Transverse colon (tissue), 1 donor: ENCODE data around the gene PDLIM3.

Experiments
- EP300 ChIP-seq: sonication (generic); formaldehyde crosslinking; IDR thresholded peaks from one replicate; pipeline ENCODE4 v1.6.1; 2017; ENCODE audit warnings: antibody characterized with exemption, low read depth
- POLR2A ChIP-seq: fragments of 450-650 bp; IDR thresholded peaks from one replicate; pipeline ENCODE4 v1.6.1; 2016; ENCODE audit warnings: antibody characterized with exemption, mild to moderate bottlenecking, moderate library complexity

DNA sequence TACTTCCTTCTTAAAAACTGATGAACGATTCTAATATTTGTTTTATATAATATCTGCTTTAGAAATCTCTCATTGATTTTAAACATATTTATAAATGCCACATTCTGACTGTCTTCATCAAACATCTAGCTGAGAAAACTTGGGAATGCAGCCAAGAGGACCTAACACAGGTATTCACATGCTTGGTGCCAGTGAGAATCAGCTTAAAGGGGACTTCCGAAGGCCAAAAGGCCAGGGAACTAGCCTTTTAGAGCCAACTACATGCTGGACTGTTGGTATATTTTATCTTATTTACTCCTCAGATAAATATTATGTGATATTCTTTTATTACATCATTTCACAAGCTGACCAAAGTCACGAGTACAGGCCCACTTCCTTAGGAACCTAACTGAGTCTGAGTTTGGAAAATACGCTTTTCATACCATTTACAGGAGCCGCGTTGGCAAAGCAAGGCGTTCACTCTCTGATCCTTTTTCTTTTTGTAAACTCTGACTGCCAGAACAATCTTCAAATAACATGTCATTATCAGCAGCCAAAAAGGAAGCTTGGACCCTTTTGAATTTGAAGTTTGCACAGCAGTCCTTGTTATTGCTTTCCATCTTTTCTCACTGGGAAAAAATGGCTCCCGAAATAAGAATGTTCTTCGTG lies 41.1 kb upstream of the PDLIM3 start:
- TF ChIP-seq POLR2A (no peak), EP300 (no peak)
